Measurements from ENCODE around the gene IFT81.

Gene IFT81

DNA sequence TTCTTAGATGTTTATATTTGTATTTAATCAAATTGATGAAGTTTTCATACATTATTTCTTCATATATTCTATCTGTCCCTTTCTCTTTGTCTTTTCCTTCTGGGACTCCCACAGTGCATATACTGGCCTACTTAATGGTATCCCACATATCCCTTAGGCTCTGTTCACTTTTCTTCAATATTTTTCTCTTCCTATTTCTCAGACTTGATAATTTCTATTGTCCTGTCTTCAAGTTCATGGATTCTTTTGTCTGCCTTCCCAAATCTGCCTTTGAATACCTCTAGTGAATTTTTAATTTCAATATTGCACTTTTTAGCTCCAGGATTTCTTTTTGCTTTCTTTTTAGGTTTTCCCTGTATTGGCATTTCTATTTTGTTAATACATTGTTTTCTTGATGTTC lies 33.4 kb downstream of the IFT81 start:
- H3K4me1 ChIP-seq (ENCODE audit: low read depth, poor library complexity, severe bottlenecking), result peaks cover 4% of the 10 kb centered on the region
- no peaks in the 10 kb centered on the region for H3K79me2 ChIP-seq (ENCODE audit: insufficient read depth, low read depth)
- H3K27ac ChIP-seq, result no peak overlapping the region
- H3K9ac ChIP-seq, result no peak overlapping the region
- H4K20me1 ChIP-seq (ENCODE audit: insufficient read depth), result no peaks in the 10 kb centered on the region
- no peaks in the 10 kb centered on the region for H3K36me3 ChIP-seq (ENCODE audit: insufficient read depth)
- TF ChIP-seq, protein P1, sequence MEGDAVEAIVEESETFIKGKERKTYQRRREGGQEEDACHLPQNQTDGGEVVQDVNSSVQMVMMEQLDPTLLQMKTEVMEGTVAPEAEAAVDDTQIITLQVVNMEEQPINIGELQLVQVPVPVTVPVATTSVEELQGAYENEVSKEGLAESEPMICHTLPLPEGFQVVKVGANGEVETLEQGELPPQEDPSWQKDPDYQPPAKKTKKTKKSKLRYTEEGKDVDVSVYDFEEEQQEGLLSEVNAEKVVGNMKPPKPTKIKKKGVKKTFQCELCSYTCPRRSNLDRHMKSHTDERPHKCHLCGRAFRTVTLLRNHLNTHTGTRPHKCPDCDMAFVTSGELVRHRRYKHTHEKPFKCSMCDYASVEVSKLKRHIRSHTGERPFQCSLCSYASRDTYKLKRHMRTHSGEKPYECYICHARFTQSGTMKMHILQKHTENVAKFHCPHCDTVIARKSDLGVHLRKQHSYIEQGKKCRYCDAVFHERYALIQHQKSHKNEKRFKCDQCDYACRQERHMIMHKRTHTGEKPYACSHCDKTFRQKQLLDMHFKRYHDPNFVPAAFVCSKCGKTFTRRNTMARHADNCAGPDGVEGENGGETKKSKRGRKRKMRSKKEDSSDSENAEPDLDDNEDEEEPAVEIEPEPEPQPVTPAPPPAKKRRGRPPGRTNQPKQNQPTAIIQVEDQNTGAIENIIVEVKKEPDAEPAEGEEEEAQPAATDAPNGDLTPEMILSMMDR (conservative IDR thresholded peaks at IDR 0.05; ENCODE audit: low read depth, low read length), result no peak
- H3K4me2 ChIP-seq, result no peak overlapping the region
- H2AFZ ChIP-seq (ENCODE audit: low read depth), result no peak overlapping the region
- no peaks in the 10 kb centered on the region for H3K27me3 ChIP-seq (ENCODE audit: insufficient read depth, low read depth)
- H3K4me3 ChIP-seq (IDR thresholded peaks at IDR 0.05; ENCODE audit: insufficient read depth, low read depth, low read length), result no peak overlapping the region

DNA sequence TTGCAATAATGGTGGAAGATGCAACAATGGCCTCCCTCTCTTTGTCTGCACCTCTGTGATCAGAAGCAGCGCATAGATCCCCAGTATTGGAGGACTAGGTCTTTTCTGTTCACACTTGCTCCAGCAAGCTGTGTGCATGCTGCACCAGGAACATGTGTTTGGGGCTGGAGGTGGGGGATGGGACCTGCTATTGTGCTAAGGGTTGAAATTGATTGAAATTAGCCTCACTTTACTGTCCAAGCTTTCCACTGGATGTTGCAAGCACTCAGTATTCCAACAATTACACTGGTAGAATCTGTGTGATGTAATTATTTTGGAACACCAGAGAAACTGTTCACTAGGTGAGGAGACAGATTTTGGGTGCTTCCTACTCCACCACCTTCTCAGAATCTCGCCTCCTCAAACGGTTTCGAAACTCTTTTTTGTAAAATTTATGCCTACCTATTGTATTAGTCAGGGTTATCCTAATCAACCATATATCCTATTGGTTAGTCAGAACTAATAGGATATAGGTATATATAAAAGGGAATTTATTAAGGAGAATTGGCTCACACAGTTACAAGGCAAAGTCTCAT lies 35.6 kb downstream of the IFT81 start:
- H2AFZ ChIP-seq (ENCODE audit: low read depth), result no peak overlapping the region
- H4K20me1 ChIP-seq (ENCODE audit: insufficient read depth), result no peaks in the 10 kb centered on the region
- H3K9ac ChIP-seq, result no peak overlapping the region
- H3K27me3 ChIP-seq (ENCODE audit: insufficient read depth, low read depth), result no peaks in the 10 kb centered on the region
- H3K36me3 ChIP-seq (ENCODE audit: insufficient read depth), result no peaks in the 10 kb centered on the region
- H3K4me2 ChIP-seq, result no peak overlapping the region
- peaks cover 4% of the 10 kb centered on the region for H3K4me1 ChIP-seq (ENCODE audit: low read depth, poor library complexity, severe bottlenecking)
- no peaks in the 10 kb centered on the region for H3K79me2 ChIP-seq (ENCODE audit: insufficient read depth, low read depth)
- no peak overlapping the region for H3K27ac ChIP-seq
- H3K4me3 ChIP-seq (IDR thresholded peaks at IDR 0.05; ENCODE audit: insufficient read depth, low read depth, low read length), result no peak overlapping the region
- TF ChIP-seq, protein P1 (conservative IDR thresholded peaks at IDR 0.05; ENCODE audit: low read depth, low read length), result no peak

DNA sequence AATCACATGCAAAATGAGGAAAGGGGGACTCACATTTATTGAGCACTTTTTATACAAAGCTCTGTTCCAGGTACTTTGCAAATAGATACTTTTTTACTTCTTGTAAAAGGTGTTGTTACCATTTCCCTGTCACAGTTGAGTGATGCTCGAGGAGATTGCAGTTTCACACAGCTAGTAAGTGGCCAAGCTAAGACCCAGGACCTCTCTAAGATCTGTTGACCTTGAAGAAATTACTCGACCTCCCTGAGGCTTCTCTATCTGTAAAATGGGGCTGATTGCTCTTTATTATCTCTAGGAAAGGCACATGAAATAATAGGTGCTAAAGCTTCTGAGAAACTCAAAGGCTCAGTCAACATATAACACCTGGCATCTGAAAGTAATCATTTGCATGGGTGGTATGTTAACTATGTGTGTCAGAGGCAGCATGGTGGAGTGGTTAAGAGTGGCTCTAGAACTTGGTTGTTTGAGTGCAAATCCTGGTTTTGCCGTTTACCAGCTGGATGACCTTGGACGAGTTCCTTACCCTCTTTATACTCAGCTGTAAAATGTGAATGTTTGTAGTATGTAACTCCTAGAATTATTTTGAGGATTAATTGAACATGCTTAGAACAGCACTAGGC lies 41.5 kb downstream of the IFT81 start:
- Histone ChIP-seq H3K27ac (no peak overlapping the region), H4K20me1 (ENCODE audit: insufficient read depth) (no peaks in the 10 kb centered on the region), H3K36me3 (ENCODE audit: insufficient read depth) (no peaks in the 10 kb centered on the region), H3K4me1 (ENCODE audit: low read depth, poor library complexity, severe bottlenecking) (no peaks in the 10 kb centered on the region), H2AFZ (ENCODE audit: low read depth) (no peak overlapping the region), H3K79me2 (ENCODE audit: insufficient read depth, low read depth) (no peaks in the 10 kb centered on the region), H3K4me2 (no peak overlapping the region), H3K9ac (no peak overlapping the region), H3K4me3 (IDR thresholded peaks at IDR 0.05; ENCODE audit: insufficient read depth, low read depth, low read length) (no peak overlapping the region), H3K27me3 (ENCODE audit: insufficient read depth, low read depth) (no peaks in the 10 kb centered on the region)
- TF ChIP-seq, protein P1 (conservative IDR thresholded peaks at IDR 0.05; ENCODE audit: low read depth, low read length), result no peak

DNA sequence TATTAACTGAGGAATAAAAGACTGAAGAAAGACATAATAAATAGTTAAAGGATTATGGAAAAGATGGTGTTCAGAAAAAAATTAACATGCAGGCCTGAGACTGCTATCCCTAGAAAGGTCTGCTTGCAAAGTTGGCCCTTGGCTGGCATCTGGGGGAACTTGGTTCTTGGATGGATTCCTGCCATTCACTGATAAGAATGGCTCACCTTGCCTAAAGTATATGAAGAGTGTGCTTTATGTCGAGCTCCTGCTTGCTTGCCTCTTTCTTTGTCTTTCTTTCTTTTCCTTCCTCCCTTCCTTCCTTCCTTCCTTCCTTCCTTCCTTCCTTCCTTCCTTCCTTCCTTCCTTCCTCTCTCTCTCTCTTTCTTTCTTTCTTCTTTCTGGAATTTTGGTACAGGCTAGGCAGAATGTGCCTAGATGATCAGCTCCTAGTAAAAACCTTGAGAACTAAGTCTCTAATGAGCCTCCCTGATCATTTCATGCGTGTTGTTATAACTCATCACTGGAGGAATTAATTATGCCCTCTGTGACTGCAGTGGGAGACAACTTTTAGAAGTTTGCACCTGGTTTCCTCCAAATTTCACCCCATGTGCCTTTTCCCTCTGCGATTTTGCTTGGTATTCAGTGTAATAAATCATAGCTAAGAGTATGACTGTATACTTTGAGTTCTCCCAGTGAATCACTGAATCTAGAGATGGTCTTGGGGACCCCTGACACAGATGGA lies 44.7 kb downstream of the IFT81 start:
- Histone ChIP-seq H4K20me1 (ENCODE audit: insufficient read depth) (no peaks in the 10 kb centered on the region), H3K4me2 (no peak overlapping the region), H3K4me1 (ENCODE audit: low read depth, poor library complexity, severe bottlenecking) (no peaks in the 10 kb centered on the region), H2AFZ (ENCODE audit: low read depth) (no peak overlapping the region), H3K27me3 (ENCODE audit: insufficient read depth, low read depth) (no peaks in the 10 kb centered on the region), H3K27ac (no peak overlapping the region), H3K4me3 (IDR thresholded peaks at IDR 0.05; ENCODE audit: insufficient read depth, low read depth, low read length) (no peak overlapping the region), H3K36me3 (ENCODE audit: insufficient read depth) (no peaks in the 10 kb centered on the region), H3K9ac (no peak overlapping the region), H3K79me2 (ENCODE audit: insufficient read depth, low read depth) (no peaks in the 10 kb centered on the region)
- TF ChIP-seq, protein P1 (conservative IDR thresholded peaks at IDR 0.05; ENCODE audit: low read depth, low read length), result no peak

Data from KMS-11 (cell line).